HepG2 (cell line): ENCODE results near the gene IGFLR1. TPM values are rescaled to one million over a fixed set of nuclear protein-coding genes. Genes with fewer than 3 reads are reported as not detected.
A peak's percentile ranks its signal among the peaks of the same experiment; 100 is the strongest.

Source experiments
- CBX1 ChIP-seq: IDR thresholded peaks from one replicate; pipeline ENCODE4 v1.6.1; 2016; ENCODE audit warnings: antibody characterized with exemption, low read depth
- CHD4 ChIP-seq: fragments of 200-600 bp; sonication (generic); IDR thresholded peaks from 2 replicates; pipeline ENCODE4 v1.7.0; 2017; ENCODE audit warnings: mild to moderate bottlenecking, low read length, borderline replicate concordance
- FOXK1 ChIP-seq: sonication (generic); formaldehyde crosslinking; IDR thresholded peaks from 2 replicates; pipeline ENCODE4 v1.4.0; 2020; ENCODE audit warnings: low read depth, missing genetic modification reagents, borderline replicate concordance
- HCFC1 ChIP-seq: fragments of 150-350 bp; IDR thresholded peaks from 2 replicates; pipeline ENCODE4 v1.6.1; 2014; ENCODE audit warnings: low read depth, low read length
- IKZF4 ChIP-seq: sonication (generic); formaldehyde crosslinking; IDR thresholded peaks from 2 replicates; pipeline ENCODE4 v1.5.1; 2020; ENCODE audit warnings: borderline replicate concordance, mild to moderate bottlenecking, low read depth, missing genetic modification reagents; ENCODE audit errors: not compliant biosample characterization
- KMT2A ChIP-seq: sonication (generic); formaldehyde crosslinking; IDR thresholded peaks from 2 replicates; pipeline ENCODE4 v1.4.0; 2020; ENCODE audit warnings: missing genetic modification reagents
- NCOA1 ChIP-seq: sonication (generic); formaldehyde crosslinking; IDR thresholded peaks from 2 replicates; pipeline ENCODE4 v1.9.0; 2021; ENCODE audit warnings: missing genetic modification reagents
- PHB2 ChIP-seq: fragments of 450-650 bp; IDR thresholded peaks from 2 replicates; pipeline ENCODE4 v1.6.1; 2018; ENCODE audit not compliant: partially characterized antibody
- RFX3 ChIP-seq: IDR thresholded peaks from 2 replicates; pipeline ENCODE4 v1.6.1; 2016; ENCODE audit warnings: missing biosample characterization, missing genetic modification reagents
- SIX1 ChIP-seq: sonication (generic); formaldehyde crosslinking; IDR thresholded peaks from 2 replicates; pipeline ENCODE4 v1.4.0; 2020; ENCODE audit warnings: missing genetic modification reagents, borderline replicate concordance
- THAP11 ChIP-seq: IDR thresholded peaks from 2 replicates; pipeline ENCODE4 v1.6.1; 2016; ENCODE audit warnings: missing biosample characterization, missing genetic modification reagents
- THRA ChIP-seq: sonication (generic); formaldehyde crosslinking; IDR thresholded peaks from 2 replicates; pipeline ENCODE4 v1.4.0; 2020; ENCODE audit warnings: missing genetic modification reagents, borderline replicate concordance
- ZNF563 ChIP-seq: sonication (generic); formaldehyde crosslinking; IDR thresholded peaks from 2 replicates; pipeline ENCODE4 v1.8.0; 2022; ENCODE audit warnings: mild to moderate bottlenecking, moderate library complexity, missing genetic modification reagents
- ZNF607 ChIP-seq: sonication (generic); formaldehyde crosslinking; IDR thresholded peaks from 2 replicates; pipeline ENCODE4 v1.5.1; 2020; ENCODE audit warnings: missing genetic modification reagents, mild to moderate bottlenecking, borderline replicate concordance
- ZNF768 ChIP-seq: sonication (generic); formaldehyde crosslinking; IDR thresholded peaks from 2 replicates; pipeline ENCODE4 v1.4.0; 2020; ENCODE audit warnings: missing genetic modification reagents
- polyA plus RNA-seq, 8 experiments: library from polyadenylated mRNA; depleted of rRNA in 3 of 8; stranded (reverse) in 7 of 8; unstranded in 1 of 8; fragments of >200 nt; fragmentation: Illumina TruSeq in 4 of 8; extraction: Trizol in 4 of 8; gene quantifications; 2 replicates each; pipeline versions ENCODE4 v1.2.1 to v1.2.3, GENCODE V29; 2011 to 2016; ENCODE audit warnings: low read depth in 4 of 8, missing spikeins in 1 of 8, mixed read lengths in 1 of 8; ENCODE audit not compliant: insufficient read depth in 1 of 8
- total RNA-seq, 5 experiments: library from RNA; depleted of rRNA; stranded (reverse); fragments of >200 nt; fragmentation: Illumina TruSeq; extraction: Trizol; gene quantifications; 2 replicates each; pipeline ENCODE4 v1.2.3, GENCODE V29; 2016; ENCODE audit warnings: low read depth in 1 of 5
- TF ChIP-seq, protein P1 (sequence below): sonication (generic); formaldehyde crosslinking; IDR thresholded peaks from 2 replicates; pipeline ENCODE4 v1.5.1; 2020; ENCODE audit warnings: mild to moderate bottlenecking, missing genetic modification reagents, moderate library complexity
- TF ChIP-seq, protein P2 (sequence below): sonication (generic); formaldehyde crosslinking; IDR thresholded peaks from 2 replicates; pipeline ENCODE4 v1.4.0; 2020; ENCODE audit warnings: missing genetic modification reagents
- TF ChIP-seq, protein P3 (sequence below): sonication (generic); formaldehyde crosslinking; conservative IDR thresholded peaks from 2 replicates; pipeline ENCODE4 v1.8.0; 2022; ENCODE audit warnings: low read depth, missing genetic modification reagents
- TF ChIP-seq, protein P4 (sequence below): sonication (generic); formaldehyde crosslinking; IDR thresholded peaks from 2 replicates; pipeline ENCODE4 v1.4.0; 2020; ENCODE audit warnings: mild to moderate bottlenecking, missing genetic modification reagents
- TF ChIP-seq, protein P5 (sequence below): sonication (generic); formaldehyde crosslinking; IDR thresholded peaks from 2 replicates; pipeline ENCODE4 v1.5.0; 2020; ENCODE audit warnings: mild to moderate bottlenecking, missing genetic modification reagents

IGFLR1 gene
- total and polyA plus RNA-seq, 2 of the 13 experiments (the other 11 are each of a cell fraction or from before 2014, with no cell fraction given) = 5.4 to 8.9 TPM

- TF ChIP-seq THAP11 (CRISPR knock-in tag) (peak; percentile 99), FOXK1 (CRISPR knock-in tag) (peak; percentile 99), CBX1 (no peak), NCOA1 (CRISPR knock-in tag) (no peak), PHB2 (no peak), ZNF607 (CRISPR knock-in tag) (no peak), KMT2A (CRISPR knock-in tag) (peak; percentile 50; the same call in 1 of the 2 replicates), CHD4 (no peak), THRA (peak; percentile 33; the same call in 1 of the 2 replicates), HCFC1 (peak; percentile 95), SIX1 (CRISPR knock-in tag) (no peak), ZNF768 (CRISPR knock-in tag) (peak; percentile 10; the same call in 1 of the 2 replicates), ZNF563 (CRISPR knock-in tag) (peak; percentile 33; the same call in 1 of the 2 replicates), RFX3 (no peak), IKZF4 (CRISPR knock-in tag) (no peak)
- TF ChIP-seq, protein P1, sequence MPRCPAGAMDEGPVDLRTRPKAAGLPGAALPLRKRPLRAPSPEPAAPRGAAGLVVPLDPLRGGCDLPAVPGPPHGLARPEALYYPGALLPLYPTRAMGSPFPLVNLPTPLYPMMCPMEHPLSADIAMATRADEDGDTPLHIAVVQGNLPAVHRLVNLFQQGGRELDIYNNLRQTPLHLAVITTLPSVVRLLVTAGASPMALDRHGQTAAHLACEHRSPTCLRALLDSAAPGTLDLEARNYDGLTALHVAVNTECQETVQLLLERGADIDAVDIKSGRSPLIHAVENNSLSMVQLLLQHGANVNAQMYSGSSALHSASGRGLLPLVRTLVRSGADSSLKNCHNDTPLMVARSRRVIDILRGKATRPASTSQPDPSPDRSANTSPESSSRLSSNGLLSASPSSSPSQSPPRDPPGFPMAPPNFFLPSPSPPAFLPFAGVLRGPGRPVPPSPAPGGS (CRISPR knock-in tag) = peak; percentile 70; the same call in 1 of the 2 replicates
- TF ChIP-seq, protein P2, sequence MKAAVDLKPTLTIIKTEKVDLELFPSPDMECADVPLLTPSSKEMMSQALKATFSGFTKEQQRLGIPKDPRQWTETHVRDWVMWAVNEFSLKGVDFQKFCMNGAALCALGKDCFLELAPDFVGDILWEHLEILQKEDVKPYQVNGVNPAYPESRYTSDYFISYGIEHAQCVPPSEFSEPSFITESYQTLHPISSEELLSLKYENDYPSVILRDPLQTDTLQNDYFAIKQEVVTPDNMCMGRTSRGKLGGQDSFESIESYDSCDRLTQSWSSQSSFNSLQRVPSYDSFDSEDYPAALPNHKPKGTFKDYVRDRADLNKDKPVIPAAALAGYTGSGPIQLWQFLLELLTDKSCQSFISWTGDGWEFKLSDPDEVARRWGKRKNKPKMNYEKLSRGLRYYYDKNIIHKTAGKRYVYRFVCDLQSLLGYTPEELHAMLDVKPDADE (CRISPR knock-in tag) = no peak
- TF ChIP-seq, protein P3, sequence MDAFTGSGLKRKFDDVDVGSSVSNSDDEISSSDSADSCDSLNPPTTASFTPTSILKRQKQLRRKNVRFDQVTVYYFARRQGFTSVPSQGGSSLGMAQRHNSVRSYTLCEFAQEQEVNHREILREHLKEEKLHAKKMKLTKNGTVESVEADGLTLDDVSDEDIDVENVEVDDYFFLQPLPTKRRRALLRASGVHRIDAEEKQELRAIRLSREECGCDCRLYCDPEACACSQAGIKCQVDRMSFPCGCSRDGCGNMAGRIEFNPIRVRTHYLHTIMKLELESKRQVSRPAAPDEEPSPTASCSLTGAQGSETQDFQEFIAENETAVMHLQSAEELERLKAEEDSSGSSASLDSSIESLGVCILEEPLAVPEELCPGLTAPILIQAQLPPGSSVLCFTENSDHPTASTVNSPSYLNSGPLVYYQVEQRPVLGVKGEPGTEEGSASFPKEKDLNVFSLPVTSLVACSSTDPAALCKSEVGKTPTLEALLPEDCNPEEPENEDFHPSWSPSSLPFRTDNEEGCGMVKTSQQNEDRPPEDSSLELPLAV (CRISPR knock-in tag) = no peak
- TF ChIP-seq, protein P4, sequence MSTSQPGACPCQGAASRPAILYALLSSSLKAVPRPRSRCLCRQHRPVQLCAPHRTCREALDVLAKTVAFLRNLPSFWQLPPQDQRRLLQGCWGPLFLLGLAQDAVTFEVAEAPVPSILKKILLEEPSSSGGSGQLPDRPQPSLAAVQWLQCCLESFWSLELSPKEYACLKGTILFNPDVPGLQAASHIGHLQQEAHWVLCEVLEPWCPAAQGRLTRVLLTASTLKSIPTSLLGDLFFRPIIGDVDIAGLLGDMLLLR (CRISPR knock-in tag) = 0 out of 2 replicates have a peak, but pooled peaks have one; percentile 25
- TF ChIP-seq, protein P5, sequence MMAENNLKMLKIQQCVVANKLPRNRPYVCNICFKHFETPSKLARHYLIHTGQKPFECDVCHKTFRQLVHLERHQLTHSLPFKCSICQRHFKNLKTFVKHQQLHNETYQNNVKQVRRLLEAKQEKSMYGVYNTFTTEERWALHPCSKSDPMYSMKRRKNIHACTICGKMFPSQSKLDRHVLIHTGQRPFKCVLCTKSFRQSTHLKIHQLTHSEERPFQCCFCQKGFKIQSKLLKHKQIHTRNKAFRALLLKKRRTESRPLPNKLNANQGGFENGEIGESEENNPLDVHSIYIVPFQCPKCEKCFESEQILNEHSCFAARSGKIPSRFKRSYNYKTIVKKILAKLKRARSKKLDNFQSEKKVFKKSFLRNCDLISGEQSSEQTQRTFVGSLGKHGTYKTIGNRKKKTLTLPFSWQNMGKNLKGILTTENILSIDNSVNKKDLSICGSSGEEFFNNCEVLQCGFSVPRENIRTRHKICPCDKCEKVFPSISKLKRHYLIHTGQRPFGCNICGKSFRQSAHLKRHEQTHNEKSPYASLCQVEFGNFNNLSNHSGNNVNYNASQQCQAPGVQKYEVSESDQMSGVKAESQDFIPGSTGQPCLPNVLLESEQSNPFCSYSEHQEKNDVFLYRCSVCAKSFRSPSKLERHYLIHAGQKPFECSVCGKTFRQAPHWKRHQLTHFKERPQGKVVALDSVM (CRISPR knock-in tag) = peak; percentile 44; the same call in 1 of the 2 replicates
Measured at GRCh38 chr19:35748106-35749020, 6.1 kb upstream of the IGFLR1 start, which contains the start of gene LIN37 (continued).
